C1 segment of cervical spinal cord (tissue), 14 donors: Measurements from ENCODE around the gene FAT2.

ENCODE experiments used
- DNase-seq, 14 donors: peaks; one replicate each; lab custom pipeline; 2025; lab: John Stamatoyannopoulos, UW

The FAT2 gene

GRCh38 chr5:151591144-151591819 is at the start of gene FAT2:
Gene FAT2, minus strand, starts transcription at chr5:151591331. Its CDS starts 22,400 bp downstream, at chr5:151568931.
- peak in 2 of 14 donors; percentile 51 to 95 for DNase-seq

- DNase-seq, result no peak
Measured at GRCh38 chr5:151638619-151639018, 47.5 kb upstream of the FAT2 start.

GRCh38 chr5:151637676-151638075 is 46.5 kb upstream of the FAT2 start:
- DNase-seq, result no peak

- no peak for DNase-seq
Measured at GRCh38 chr5:151633892-151634291, 42.8 kb upstream of the FAT2 start.

GRCh38 chr5:151632941-151633340 is 41.8 kb upstream of the FAT2 start:
- no peak for DNase-seq

GRCh38 chr5:151632524-151632923 is 41.4 kb upstream of the FAT2 start:
- no peak for DNase-seq

GRCh38 chr5:151631941-151632340 is 40.8 kb upstream of the FAT2 start:
- DNase-seq, result no peak

- no peak for DNase-seq
Measured at GRCh38 chr5:151630088-151630487, 39.0 kb upstream of the FAT2 start.

GRCh38 chr5:151628112-151628823 is 37.1 kb upstream of the FAT2 start:
- DNase-seq, result no peak

- DNase-seq, result no peak
Measured at GRCh38 chr5:151627650-151628049, 36.5 kb upstream of the FAT2 start.

- no peak for DNase-seq
Measured at GRCh38 chr5:151625285-151625684, 34.2 kb upstream of the FAT2 start.

GRCh38 chr5:151624476-151624875 is 33.3 kb upstream of the FAT2 start:
- DNase-seq, result peak in 1 of 14 donors; percentile 93

- peak in 1 of 14 donors; percentile 40 for DNase-seq
Measured at GRCh38 chr5:151622367-151623088, 31.4 kb upstream of the FAT2 start.

GRCh38 chr5:151620461-151620840 is 29.3 kb upstream of the FAT2 start:
- no peak for DNase-seq

GRCh38 chr5:151619812-151620460 is 28.8 kb upstream of the FAT2 start:
- DNase-seq, result no peak

- no peak for DNase-seq
Measured at GRCh38 chr5:151618907-151619306, 27.8 kb upstream of the FAT2 start.

- DNase-seq, result no peak
Measured at GRCh38 chr5:151617841-151618710, 26.9 kb upstream of the FAT2 start.

- no peak for DNase-seq
Measured at GRCh38 chr5:151617383-151617840, 26.3 kb upstream of the FAT2 start.

GRCh38 chr5:151615431-151615830 is 24.3 kb upstream of the FAT2 start:
- DNase-seq, result no peak

- DNase-seq, result no peak
Measured at GRCh38 chr5:151614565-151614964, 23.4 kb upstream of the FAT2 start.
